ENCODE results near the gene PNPO.
A peak's percentile ranks its signal among the peaks of the same experiment; 100 is the strongest.

DNA sequence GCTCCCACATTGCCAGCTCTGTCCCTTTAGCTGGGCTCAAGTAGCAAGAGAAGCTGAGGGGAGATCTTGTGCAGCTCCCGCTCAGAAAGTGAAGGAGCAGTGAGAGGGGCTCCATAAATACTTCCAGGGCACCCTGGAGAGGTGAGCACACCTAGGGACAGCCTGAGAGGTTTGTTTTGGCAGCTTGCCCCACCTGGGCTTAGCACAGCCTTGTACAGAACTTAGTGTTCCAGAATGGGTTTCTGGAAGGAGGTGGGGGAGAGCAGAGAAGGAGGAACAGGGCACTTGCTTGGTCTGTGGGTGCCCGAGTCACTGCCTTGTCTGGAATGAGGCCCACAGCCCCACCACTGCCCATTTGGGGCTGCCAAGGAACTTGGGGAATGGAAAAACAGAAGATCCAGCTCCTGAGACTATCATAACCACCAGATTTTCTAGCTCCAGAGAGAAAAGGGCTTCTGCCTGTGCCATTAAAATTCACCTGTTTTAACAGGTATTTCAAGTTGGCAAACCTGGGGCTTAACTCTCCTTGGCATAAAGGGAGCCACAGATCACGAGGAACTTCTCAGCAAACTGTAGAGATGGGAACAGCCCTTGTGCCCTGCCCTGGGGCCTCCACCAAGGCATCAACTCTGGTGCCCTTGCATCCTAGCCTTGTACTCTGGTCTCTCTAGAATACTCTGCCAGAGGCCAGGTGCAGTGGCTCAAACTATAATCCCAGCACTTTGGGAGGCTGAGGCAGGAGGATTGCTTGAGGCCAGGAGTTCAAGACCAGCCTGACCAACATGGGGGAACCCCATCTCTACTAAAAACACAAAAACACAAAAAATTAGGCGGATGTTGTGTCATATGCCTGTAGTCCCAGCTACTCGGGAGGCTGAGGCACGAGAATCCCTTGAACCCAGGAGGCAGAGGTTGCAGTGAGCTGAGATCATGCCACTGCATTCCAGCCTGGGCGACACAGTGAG lies 14.4 kb downstream of the PNPO start:
- TF ChIP-seq, protein P1, sequence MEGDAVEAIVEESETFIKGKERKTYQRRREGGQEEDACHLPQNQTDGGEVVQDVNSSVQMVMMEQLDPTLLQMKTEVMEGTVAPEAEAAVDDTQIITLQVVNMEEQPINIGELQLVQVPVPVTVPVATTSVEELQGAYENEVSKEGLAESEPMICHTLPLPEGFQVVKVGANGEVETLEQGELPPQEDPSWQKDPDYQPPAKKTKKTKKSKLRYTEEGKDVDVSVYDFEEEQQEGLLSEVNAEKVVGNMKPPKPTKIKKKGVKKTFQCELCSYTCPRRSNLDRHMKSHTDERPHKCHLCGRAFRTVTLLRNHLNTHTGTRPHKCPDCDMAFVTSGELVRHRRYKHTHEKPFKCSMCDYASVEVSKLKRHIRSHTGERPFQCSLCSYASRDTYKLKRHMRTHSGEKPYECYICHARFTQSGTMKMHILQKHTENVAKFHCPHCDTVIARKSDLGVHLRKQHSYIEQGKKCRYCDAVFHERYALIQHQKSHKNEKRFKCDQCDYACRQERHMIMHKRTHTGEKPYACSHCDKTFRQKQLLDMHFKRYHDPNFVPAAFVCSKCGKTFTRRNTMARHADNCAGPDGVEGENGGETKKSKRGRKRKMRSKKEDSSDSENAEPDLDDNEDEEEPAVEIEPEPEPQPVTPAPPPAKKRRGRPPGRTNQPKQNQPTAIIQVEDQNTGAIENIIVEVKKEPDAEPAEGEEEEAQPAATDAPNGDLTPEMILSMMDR (IDR thresholded peaks at IDR 0.05) = no peak
- TF ChIP-seq POLR2A (IDR thresholded peaks at IDR 0.05) = peak; percentile 82 to 91 (median 90)

All from body of pancreas (tissue), 4 donors.